NCI-H2196 treated with DMSO at 0.1 percent for 48 hours (cell line): ENCODE data around the gene WARS2.
"Not testable (repeated sequence)": the region's sequence is repeated elsewhere in the genome, so short reads cannot be mapped to it uniquely, and the experiment has no call there.

Source experiments
- DNase-seq: peaks from one replicate; lab custom pipeline; 2025; ENCODE audit not compliant: unreplicated experiment; lab: John Stamatoyannopoulos, UW

The WARS2 gene

DNA sequence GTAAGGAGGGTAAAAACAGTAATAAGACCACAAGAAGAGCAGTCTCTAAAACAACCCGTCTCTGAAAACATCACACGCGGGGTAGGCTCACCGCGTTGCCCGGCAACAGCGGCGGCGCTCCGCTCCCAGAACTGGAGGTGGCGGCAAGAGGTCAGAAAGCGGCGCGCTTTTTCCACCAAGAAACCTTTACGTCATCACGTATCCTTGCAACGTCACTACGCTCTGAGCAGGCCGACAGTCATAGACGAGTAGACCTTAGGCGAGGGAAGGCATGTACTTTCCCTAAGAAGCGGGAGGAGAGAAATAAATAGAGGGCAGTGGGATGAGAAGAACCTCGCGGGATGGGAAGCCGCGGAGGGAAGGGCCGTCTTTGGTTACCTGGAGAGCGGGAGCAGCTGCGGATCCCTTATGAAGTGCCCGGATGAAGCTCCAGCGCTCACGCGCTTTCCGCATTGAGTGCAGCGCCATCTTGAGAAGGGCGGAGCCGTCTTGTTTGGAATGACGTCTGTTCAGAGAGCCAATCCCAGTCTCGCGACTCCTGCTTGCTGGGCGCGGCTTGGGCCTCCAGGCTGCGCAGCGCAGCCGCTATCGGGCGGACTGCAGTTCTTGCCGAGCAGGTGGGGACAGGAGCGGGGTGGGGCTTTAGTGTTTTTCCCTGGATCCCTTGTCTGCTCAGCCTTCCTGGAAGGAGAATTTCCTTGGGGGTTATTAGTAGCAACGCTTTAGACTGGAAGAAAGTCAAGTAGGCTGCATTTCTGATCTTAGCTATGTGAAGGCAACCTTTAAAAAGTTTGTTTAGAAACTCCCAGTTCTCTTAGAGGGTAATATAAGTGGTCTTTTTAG, at the start of gene WARS2:
WARS2 (minus strand) TSS at position 477 of the 843 bp plus-strand sequence; CDS start at position 468, 9 bp downstream.
- peak; percentile 96 for DNase-seq

GRCh38 chr1:119188926-119189325, 48.5 kb upstream of the WARS2 start:
- DNase-seq = no peak

DNA sequence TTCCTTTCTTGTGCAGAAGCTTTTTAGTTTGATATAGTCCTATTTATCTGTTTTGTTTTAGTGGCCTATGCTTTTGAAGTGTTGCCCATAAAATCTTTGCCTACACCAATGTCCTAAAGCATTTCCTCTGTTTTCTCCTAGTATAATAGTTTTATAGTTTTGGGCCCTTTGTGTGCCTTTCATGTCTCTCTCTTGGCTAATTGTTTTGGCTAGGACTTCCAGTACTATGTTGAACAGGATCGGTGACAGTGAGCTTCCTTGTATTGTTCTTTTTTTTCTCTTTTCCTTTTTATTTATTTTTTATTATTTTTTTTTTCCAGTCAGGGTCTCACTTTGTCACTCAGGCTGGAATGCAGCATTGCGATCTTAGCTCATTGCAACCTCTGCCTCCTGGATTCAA, 47.0 kb upstream of the WARS2 start:
- no peak for DNase-seq

DNA sequence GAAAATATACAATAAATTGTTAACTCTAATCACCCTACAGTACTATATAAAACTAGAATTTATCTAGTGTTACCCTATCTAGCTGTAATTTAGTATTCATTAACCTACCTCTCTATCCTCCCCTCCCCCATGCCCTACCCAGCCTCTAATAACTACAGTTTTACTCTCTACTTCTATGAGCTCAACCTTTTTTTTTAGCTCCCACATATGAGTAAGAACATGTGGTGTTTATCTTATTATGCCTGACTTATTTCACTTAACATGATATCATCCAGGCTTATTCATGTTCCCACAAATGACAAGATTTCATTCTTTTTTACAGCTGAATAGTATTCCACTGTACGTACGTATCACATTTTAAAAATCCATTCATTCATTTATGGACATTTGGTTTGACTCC, 46.0 kb upstream of the WARS2 start:
- DNase-seq = no peak

DNA sequence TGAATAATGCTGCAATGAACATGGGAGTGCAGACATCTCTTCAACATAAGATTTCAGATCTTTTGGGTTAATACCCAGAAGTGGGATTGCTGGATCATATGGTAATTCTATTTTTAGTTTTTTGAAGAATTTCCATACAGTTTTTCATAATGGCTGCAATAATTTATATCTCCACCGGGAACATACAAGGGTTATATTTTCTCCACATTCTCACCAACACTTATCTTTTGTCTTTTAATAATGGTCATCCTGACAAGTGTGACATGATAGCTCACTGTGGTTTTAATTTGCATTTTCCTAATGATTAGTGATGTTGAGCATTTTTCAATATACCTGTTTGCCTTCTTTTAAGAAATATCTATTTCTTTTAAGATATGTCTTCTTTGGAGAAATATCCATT, 44.5 kb upstream of the WARS2 start:
- DNase-seq = no peak

GRCh38 chr1:119181218-119181617, 40.8 kb upstream of the WARS2 start:
- no peak for DNase-seq

GRCh38 chr1:119179051-119179450, 38.6 kb upstream of the WARS2 start:
- no peak for DNase-seq

DNA sequence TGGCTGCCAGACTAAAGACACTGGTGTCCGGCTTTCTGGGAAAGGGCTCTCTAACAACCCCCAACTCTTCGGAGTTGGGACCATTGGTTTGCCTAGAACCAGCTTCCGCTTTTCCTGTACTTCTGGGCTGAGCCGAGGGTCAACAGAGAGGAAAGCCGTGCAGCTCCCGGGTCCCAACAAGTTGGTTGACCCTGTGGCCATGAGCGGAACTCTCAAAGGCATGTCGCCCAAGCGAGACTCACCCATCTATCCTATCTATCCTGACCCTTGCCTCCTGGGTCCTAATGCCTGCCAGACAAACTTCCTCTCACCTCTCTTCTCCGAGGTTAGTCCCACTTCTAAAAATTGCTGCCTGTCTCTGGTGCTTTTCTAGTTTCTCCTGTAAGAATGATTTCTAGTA, 32.5 kb upstream of the WARS2 start:
- DNase-seq = not testable (repeated sequence)

DNA sequence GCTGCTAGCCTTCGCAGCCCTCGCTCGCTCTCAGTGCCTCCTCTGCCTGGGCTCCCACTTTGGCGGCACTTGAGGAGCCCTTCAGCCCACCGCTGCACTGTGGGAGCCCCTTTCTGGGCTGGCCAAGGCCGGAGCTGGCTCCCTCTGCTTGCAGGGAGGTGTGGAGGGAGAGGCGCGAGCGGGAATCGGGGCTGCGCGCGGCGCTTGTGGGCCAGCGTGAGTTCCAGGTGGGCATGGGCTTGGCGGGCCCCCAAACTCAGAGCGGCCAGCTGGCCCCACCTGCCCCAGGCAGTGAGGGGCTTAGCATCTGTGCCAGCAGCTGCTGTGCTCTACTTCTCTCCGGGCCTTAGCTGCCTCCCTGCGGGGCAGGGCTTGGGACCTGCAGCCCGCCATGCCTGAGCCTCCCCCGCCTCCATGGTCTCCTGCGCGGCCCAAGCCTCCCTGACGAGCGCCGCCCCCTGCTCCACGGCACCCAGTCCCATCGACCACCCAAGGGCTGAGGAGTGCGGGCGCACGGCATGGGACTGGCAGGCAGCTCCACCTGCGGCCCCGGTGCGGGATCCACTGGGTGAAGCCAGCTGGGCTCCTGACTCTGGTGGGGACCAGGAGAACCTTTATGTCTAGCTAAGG, 31.0 kb upstream of the WARS2 start:
- DNase-seq = not testable (repeated sequence)

GRCh38 chr1:119163396-119163795, 22.9 kb upstream of the WARS2 start:
- no peak for DNase-seq

DNA sequence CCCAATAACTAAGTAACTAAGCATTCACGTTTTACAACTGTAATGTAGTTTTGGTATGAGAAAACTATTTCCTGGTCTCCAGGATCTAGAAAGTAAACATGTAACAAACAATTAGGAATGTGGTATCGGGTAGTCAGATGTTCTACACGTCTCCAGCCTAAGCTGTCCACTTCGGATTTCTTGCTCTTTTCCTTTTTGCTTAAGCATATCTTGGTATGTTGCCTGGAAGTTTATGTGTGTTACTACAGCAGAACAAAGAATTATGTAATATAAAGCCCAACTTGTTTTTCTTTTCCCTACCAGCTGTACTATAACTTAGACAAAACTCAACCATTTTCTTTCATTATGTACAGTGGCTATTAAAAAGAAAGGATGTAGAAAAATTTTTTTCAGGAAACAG, 20.4 kb upstream of the WARS2 start:
- DNase-seq = no peak

- DNase-seq = no peak
Measured at GRCh38 chr1:119160409-119160808, 20.0 kb upstream of the WARS2 start.

GRCh38 chr1:119159966-119160365, 19.5 kb upstream of the WARS2 start:
- DNase-seq = no peak

DNA sequence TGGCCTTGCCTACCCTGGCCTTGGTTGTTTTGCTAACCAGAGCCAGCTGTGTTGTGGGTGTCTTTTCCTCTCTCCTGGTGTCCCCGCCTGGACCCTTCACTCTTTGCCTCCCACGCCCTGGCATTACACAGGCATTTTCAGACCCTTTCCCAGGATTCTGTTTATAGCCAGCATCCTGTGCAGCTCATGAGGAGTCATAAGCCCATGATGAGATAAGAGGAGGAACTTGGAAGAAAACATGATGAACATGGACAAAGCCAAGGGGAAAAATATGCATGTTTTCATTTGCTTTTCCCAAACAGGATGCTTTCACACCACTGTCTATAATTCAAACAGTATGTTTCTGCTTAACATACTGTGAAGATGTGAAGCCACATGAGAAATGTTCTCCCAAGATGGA, 18.7 kb upstream of the WARS2 start:
- DNase-seq = no peak

GRCh38 chr1:119156761-119157160, 16.3 kb upstream of the WARS2 start:
- not testable (repeated sequence) for DNase-seq

- DNase-seq = not testable (repeated sequence)
Measured at GRCh38 chr1:119155069-119155468, 14.6 kb upstream of the WARS2 start.

- DNase-seq = no peak
Measured at GRCh38 chr1:119150150-119150549, 9.7 kb upstream of the WARS2 start.

GRCh38 chr1:119147661-119148090, 7.2 kb upstream of the WARS2 start:
- DNase-seq = no peak

DNA sequence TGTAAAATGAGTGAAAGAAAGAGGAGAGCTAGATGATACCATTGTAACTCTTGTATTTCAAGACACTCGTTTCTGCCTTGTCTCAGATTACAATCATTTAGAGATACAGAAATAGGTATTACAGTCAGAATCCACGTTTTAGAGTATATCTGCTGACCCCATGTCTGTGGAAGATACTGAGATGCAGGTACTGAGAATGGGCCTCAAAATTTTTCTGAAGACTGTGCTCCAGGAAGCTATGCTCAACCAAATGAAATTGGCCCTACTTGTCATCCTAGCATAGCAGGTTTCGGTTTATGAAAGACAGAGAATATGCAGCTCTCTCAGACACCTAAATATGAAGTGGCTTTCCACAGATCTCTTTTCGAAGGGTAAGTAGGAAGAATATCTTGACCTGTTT, 6.0 kb upstream of the WARS2 start:
- no peak for DNase-seq

DNA sequence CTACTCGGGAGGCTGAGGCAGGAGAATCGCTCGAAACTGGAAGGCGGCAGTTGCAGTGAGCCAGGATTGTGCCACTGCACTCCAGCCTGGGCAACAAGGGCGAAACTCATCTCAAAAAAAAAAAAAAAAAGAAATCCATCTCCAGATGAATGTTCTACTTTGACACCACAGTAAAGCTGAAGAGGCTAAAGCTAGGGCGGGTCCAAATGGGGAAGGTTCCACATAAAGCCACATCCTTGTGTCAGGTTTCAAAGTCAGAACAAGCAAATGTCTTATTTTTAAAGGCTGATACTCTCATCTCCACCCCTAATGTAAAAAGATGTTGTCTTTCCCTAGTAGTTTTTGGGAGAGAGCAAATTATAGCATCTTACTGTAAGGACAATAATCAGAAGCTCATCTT, 4.4 kb upstream of the WARS2 start:
- DNase-seq = no peak

GRCh38 chr1:119143706-119144105, 3.3 kb upstream of the WARS2 start:
- DNase-seq = no peak

GRCh38 chr1:119141660-119142059, 1.2 kb upstream of the WARS2 start:
- no peak for DNase-seq
